Caki2 (cell line): ENCODE measurements around the gene FGD2. TPM values are rescaled to one million over a fixed set of nuclear protein-coding genes. Genes with fewer than 3 reads are reported as not detected.

ENCODE experiments used
- DNase-seq: peaks from one replicate; pipeline ENCODE4 v3.0.0-alpha.2; 2015; ENCODE audit warnings: low read depth
- in situ Hi-C: cut with HindIII; loops from 2 replicates; pipeline ENCODE4 v1.10.0; 2016; ENCODE audit warnings: low sequenced_read_pairs, low pct_unique_long_range_greater_than_20kb, mixed read lengths
- total RNA-seq: library from RNA; depleted of rRNA; stranded (reverse); fragments of >200 nt; shearing (Covaris generic); gene quantifications from 2 replicates; pipeline ENCODE4 v1.2.3, GENCODE V29; 2014; ENCODE audit warnings: low replicate concordance

FGD2 gene
- total RNA-seq, 1 experiment from 2014 or later, result not detected

DNA sequence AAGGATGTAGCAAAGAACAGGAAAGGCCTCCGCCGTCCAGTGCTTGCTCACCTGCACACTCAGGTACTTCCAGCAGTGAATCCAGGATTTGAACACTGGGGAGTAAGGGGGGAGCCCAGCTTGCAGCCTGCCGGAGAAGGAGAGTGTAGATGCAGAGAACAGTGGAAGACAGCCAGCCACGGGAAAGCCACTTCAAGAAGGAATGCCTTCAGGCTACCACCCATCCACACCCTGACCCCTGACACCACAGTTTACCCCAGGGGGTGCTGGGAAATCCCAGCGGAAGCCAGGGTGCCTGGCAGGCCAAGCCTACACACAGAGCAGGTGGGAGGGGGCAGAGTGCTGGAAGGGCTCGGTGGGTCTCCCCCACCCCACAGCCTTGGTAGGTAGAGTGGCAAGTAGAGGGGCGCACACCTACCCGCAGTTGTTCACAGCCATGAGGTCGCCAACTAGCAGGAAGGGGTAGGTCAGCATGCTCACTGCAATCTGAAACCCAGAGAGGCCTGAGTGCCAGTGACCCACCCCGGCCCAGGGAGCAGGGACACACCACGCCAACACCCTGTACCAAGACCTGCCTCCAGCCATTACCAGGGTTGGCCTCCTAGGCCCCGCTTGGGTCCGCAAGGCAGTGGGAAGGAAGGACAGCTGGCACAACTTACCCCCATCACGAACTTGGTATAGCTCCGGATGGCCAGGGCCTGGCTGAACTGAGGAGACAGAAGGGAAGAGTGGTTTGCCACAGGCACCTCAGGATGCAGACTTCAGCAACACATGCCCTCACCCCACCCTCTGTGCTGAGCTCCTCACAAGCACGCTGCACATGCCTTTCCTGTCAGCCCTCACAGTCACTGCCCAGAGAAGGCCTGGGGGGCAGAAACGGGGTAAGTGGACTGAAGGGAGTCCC lies 35.2 kb upstream of the FGD2 start:
- DNase-seq, result no peak
- in situ Hi-C loops, result no loop called here

DNA sequence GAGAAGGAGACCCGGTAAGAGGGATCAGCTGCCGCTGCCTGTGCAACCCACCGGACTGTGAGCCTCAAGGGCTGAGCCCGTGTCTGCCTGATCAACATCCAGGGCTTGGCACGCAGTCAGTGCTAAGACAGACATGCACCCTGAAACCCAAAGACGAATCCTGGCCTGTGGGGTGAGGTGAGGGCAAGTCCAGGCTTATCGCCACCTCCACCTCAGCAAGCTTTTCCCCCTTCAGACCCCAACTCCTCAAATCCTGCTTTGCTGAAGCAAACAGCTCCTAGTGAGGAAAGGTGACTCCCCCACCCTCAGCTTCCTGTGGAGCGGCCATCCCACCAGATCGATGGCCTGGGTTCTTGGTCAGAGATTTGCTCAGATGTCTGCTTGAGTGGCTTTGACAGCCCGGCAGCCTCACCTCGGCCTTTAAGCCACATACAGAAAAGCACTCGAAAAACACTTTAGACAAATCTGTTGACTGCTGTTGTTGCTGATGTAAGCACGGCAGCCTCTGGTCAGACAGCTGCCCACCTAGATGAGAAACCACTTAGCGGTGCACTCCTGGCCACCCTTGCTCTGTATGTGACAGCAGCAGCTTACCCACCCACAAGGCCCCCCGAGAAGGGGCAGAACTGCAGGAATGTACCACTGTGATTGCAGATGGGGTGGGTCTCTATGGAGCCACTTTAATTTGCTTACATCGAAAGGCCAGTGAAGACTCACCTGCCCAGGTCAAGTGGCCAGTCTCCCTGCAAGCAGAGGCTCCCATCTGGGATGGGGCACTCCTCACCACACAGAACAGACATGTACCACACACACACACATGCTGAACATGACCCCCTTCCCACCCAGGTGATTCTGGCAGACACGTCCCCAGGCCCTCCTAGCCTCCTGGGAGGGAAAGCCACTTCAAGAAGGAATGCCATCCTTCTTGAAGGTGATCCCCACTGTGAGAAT lies 34.3 kb upstream of the FGD2 start:
- in situ Hi-C loops, result no loop called here
- DNase-seq, result no peak

DNA sequence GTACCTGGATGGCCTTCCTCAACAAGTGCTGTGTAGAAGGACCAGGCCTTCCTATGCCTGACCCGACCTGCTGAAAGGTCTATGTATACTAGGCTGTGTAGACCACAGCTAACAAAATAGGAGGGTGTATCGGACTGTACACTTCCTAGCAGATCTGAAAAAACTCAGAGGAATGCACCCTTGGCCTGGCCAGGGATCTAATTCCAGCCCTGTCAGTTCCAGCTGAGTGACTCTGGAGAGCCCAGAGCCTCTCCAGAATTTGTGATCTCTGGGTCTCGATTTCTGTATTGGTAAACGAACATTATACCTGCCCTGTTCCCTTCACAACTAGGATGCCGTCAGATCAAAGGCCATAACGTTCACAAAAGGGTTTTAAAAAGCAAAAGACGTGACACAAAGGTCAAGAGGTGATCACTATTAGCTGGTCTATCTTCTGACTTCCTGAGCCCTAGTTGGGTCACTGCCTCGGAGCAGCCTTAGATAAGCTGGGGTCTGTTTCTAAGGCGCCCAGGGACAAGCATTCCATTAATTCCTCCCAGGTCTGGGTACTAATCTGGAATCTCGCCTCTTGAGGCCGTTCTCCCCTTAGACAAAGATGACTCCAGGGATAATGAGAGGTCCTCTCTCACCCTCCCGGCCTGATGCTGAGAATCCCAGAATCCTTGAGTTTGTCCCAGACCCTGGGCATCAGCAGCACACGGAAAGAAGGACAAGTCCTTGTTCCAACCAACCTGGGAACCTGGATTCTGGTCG lies 33.4 kb upstream of the FGD2 start:
- no peak for DNase-seq
- in situ Hi-C loops, result no loop called here

DNA sequence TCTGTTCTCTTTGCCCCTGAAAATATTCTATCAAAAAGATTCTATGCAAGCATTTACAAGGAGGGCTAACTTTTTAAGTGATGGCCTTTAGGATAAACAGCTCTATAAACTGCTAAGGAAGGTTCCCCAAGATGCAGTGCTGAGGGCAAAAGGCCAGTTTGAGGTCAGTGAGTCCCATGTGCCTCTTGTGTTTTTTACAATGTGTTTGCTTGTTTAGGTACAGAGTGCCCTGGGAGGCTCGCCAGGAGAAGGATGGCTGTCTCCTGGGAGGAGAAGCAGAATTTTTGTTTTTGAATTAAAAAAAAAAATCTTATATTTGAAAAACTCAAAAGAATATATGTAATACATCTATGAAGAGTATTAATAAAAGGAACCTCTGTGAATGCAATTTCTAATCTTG lies 32.3 kb upstream of the FGD2 start:
- DNase-seq, result no peak
- in situ Hi-C loops, result no loop called here

DNA sequence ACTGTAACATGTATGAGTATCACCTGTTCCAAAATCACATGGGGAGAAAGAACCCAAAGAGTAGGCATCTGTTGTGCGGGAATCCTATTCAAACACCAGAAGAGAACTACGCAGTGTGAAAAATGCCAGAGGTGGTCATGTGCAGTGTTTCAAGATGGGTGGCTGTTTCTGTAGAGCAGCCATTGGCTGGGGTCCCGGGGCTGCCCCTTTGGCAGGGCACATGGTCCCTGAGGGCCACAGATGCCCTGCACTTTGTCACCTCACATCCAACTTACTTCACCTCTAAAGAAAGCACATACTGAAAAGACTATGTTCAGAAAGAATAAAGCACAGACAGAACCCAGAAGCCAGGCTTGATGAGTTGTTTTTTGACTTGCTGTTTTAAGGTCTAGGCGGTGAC lies 31.8 kb upstream of the FGD2 start:
- in situ Hi-C loops, result no loop called here
- DNase-seq, result no peak

DNA sequence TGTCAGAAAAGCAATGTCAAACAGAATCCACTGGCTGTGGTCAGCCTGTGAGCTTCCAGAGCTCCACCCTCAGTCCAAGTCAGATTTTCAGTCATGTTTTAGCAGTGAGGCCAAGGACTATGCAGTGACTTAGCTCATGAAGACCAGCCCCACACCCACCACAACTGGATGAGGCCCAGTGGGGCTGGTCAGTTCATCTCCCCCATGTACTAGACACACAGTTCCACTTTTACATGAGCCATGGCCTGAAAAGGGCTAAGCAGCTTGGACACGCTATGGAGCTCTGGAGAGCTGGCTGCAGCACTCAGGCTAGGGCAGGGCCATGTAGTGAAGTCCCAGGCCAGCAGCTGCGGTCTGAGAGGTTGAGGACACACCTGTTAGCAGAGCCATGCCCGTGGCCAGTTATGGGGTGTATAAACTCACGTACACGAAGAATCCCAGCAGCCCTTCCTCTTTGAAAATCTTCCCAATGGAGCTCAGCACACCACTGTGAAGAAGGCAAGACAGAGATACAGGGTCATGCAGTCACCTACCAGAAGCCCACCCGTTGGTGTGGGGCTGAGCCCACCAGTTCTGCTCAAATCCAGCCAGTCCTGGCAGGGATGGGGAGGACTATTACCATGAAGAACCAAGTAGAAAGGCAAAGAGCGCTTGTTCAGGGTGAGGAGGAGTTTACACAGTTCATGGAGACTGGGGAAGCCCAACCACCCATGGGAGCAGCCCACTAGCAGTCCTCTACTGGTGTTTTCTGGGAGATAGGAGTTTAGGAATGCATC lies 30.0 kb upstream of the FGD2 start:
- no peak for DNase-seq
- in situ Hi-C loops, result no loop called here

DNA sequence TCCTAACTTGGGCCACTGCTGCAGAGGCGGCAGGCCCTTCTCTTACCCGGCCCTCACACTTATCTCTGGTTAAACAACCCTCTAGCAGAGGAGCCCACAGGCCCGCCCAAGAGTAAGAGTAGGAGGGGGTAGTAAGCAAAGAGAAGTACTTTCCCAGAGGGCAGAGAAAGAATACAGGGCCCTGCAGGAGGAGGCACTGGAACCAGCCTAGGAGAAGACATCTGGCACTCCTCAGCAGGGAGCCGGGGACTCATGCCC lies 29.5 kb upstream of the FGD2 start:
- in situ Hi-C loops, result no loop called here
- no peak for DNase-seq

DNA sequence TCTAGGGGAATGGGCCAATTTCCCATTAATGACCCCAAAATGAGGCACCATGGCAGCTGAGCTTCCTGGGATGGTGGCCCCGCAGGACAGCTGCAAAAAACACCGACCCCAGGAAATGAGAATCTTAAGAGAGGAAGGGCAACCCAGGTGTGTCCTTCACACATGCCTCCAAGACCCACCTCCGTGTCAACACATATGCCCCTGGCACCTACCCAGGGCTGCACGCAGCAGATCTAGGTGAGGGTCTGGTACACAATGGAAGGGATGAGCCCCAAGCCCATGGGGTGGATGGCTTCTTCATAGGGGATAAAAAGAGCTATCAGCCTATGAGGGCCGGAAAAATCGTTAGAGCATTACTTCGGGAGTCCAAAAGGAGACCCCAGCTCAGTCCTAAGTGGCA lies 28.9 kb upstream of the FGD2 start:
- in situ Hi-C loops, result no loop called here
- DNase-seq, result no peak

DNA sequence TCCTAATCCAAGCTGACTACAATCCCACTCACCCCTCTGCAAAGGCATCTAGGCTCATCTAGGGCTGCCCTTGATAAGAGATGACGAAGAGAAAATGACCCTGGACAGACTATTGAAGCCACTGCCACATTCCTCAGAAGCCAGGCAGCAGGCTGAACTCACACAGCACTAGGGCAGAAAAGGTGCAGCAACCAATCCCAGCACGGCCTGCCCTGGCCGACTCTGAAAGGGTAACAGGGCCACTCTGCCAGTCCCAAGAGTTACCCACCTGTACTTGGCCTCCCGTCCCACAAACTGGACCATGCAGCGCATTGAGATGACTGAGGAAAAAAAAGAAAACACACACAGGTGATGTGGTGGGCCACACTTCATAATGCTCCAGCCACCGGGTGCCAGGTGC lies 28.5 kb upstream of the FGD2 start:
- no peak for DNase-seq
- in situ Hi-C loops, result no loop called here

DNA sequence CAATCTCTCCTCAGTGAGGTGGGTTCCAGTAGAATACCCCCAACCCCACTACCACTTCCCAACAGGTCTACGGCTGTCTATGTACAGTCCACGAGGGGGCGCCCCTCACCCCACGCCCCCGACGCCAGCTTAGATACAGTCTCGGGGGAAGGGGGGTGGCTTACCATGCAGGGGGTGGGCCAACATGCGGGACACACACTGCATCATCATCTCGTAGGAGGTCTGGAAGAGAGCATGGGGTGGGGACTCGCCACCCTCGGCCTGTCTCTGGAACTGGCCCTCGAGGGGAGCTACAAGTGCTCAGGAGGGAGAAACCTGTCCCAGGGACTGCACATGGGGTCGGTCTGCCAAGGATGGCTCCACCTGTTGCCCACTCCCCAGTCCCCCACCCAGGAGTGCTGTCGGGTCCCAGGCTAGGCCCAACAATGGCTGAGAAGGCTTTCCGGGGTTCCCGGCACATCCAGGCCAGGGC lies 27.9 kb upstream of the FGD2 start:
- in situ Hi-C loops, result no loop called here

DNA sequence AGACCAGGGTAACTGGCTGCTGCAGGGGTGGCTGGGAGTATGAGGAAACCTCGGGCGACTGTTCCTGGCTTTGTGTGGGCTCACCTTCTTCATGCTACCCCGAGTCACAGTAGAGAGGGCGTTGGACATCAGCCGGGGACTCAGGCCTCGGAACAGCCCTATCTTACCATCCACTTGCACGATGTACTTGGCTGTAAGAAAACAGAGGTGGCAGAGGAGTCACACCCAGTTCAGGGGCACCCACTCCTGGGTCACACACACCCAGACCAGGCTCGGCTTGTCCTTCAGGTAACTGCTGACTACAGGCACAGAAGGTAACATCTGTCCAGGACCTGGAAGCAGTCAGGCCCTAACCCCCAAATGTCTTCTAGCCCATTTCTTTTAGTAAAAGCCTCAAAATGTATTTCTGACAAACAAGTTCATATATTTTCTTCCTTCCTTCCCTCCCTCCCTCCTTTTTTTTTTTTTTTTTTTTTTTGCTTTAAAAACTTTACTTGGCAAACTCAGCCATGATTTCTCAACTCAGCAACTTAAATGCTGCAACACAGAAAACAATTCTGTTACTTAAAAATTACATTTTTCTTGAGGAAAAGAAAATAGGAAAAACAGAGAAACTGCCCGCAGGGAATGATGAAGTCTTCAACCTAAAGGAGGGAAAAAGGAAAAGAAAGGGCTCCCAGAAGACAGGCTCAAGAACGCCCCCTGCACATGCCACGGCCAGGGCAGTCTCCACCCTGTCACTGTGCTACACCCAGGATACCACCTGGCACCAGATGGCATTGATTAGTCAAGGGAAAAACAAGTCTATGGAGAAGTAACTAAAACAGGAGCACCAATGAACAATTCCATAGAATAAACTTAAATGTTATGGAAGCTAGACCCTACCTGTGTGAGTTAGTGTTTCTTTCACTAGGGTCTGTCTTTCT lies 26.8 kb upstream of the FGD2 start:
- in situ Hi-C loops, result no loop called here
- DNase-seq, result no peak

More for the DNA sequence above, 27.9 kb upstream of the FGD2 start:
- DNase-seq, result no peak

DNA sequence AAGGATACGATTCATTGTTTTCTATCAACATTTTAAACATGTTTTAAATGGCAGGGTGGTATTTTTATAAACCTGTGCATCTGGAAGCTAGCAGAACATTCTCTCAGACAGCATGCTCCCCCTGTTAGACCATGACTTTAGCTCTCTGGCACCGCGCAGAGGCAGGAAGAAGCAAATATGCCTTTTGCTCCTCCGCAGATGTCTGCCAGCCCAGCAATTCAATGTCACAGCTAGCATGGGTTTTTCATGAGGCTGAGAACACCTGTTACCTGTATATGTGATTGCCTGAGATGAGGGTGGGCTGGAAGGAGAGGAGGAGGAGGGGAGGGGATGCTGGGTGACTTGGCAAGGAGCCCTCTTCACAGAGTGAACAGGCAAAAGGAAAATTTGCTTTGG lies 26.1 kb upstream of the FGD2 start:
- no peak for DNase-seq
- in situ Hi-C loops, result no loop called here

DNA sequence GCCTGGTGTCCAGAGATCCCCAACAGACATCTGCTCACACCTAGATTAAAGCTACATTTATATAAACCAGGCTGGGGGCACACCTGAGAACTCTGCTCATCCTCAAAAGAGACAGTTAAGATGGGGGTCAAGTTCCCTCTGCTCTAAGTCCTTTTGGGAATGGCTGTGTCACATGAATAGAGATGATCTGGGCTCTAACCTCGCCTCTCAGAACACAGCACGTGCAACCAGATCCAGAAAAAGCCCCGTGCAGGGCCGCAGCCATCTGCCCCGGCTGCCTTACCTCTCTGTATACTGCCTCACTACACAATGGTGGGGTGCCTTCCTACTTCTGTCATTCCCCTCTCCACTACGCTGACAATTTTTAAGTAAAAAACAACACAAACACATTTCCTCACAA lies 25.3 kb upstream of the FGD2 start:
- in situ Hi-C loops, result no loop called here
- no peak for DNase-seq

DNA sequence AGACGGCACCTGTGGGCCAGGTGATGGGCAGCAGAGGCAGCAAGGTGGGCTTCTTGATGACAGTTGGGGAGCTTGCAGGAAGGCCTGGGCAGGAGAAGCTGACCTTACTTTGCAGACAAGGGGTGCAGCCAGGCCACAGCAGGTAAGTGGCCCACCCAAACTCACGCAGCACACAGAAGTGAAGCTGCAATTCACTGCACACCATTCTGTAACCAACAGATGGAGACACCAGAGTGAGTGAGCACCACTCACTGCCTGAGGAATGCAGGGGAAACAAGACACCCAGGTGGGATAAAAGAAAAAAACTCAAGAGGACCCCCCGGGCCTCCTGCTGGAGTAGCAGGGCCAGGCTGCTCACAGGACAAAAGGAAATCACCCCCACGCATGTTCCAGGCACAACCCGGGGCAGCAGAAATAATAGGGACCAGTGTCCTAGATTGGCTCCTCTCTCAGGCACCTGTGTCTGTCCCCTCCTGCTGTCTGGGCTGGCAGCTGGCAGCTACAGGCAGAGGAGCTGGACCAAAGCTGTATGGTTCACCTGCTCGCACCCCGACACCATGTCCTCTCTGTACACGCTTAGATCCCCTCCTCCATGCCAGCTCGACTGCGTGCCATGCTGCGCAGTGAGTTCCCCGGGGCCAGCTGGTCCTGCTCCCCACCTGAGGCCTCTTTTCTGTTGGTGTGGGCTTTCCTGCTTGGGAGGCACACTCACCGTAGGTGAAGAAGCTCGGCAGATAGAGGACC lies 24.4 kb upstream of the FGD2 start:
- DNase-seq, result no peak
- in situ Hi-C loops, result no loop called here

DNA sequence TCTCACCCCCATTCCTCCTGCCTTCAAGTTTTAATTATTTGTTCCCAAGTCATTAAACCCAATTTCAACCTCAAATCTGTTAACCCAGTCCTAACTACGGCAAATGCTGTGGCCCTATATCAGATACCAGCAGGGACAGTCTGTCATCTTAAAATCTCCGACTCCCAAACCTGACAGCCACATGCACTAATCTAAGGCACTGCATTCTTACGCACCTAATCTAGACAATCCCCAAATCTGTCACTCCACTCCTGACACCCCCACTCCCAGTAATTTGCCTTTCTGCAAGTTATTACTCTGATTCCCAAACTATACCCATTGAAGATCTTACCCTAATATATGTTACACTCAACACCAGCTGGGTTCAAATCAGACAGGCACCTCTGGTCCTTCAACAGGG lies 21.9 kb upstream of the FGD2 start:
- DNase-seq, result no peak
- in situ Hi-C loops, result no loop called here

DNA sequence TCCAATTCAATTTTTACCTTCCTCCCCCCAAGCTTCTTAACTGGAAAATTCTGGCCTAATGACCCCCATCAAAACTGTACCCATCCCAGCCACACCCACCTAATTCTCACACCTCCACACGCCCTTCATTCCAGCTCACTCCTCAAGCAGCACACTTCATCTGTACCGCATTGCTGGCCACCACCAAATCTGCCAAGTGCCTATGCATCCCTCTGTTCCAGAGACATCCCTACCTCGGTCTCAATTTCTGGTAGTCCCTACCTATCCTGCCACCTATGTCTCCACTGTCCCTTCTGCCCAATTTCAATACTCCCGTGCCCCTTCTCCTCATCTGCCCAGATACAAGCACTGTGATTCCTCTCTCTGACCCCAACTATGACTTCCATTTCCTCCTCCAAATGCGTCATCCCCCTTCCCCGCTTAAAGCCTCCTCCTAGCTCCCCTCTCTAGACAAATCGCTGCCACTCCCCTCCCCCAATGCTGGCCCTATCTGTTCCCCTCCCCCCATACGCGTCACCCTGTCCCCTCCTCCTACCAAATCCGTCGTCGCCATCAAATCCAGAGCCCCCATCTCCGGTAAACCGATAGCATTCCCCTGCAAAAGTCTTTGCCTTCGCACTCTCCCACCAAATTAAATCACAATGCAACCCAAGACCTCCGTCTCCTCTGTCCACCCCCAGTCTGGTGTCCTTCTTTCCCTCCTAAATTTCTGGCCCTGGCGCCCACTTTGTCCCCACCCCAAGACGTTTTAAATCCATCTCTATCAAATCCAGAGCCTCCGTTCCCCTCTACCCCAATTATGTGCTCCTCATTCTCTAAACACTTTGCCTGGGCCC lies 20.7 kb upstream of the FGD2 start:
- DNase-seq, result no peak
- in situ Hi-C loops, result no loop called here
